ENCODE measurements around the gene KLHL21. TPM values are rescaled to one million over a fixed set of nuclear protein-coding genes. Genes with fewer than 3 reads are reported as not detected.

The KLHL21 gene
- total RNA-seq, 2 experiments from 2014 or later: 12.4 to 15.7 TPM

DNA sequence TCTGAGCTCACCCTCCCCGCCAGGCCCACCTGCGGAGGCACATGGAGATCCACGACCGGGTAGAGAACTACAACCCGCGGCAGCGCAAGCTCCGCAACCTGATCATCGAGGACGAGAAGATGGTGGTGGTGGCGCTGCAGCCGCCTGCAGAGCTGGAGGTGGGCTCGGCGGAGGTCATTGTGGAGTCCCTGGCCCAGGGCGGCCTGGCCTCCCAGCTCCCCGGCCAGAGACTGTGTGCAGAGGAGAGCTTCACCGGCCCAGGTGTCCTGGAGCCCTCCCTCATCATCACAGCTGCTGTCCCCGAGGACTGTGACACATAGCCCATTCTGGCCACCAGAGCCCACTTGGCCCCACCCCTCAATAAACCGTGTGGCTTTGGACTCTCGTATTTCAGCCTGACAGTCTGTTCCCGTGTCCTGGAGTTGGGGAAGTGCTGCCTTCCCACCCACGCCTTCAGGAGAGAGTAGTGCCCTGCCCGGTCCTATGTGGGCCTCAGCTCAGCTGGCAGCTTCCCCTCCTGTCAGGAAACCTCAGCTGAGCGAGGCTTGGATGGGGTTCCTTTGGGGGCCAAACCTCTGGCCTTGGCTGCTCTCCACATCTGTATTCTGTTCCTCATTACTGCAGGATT is 13.7 kb downstream of the KLHL21 start:
- Mint-ChIP-seq H3K4me3 (no peak overlapping the region), H3K27ac (no peak overlapping the region), H3K27me3 (no peaks in the 10 kb centered on the region), H3K4me1 (peaks cover 7% of the 10 kb centered on the region), H3K36me3 (ENCODE audit: low read depth) (peaks cover 7% of the 10 kb centered on the region), H3K9me3 (ENCODE audit: low read depth) (no peaks in the 10 kb centered on the region)
- intact Hi-C loops (cut with DNase I, micrococcal nuclease): no loop called here
- CTCF ChIA-PET: interaction anchor here (0.5 to 1.5 kb wide), 5 partner anchors 18 to 319 kb away, joined by 3 to 5 read pairs (median 3); no protein-coding TSS in a partner anchor
- POLR2A ChIA-PET: interaction anchor here (0.9 to 1.0 kb wide), 2 partner anchors 9 to 11 kb away, joined by 3 read pairs; partner anchors contain the start of gene ZBTB48
- no peak for DNase-seq
- no peak for ATAC-seq

GRCh38 chr1:6588128-6588892 is 14.4 kb downstream of the KLHL21 start:
- Mint-ChIP-seq H3K4me3 (no peak overlapping the region), H3K36me3 (ENCODE audit: low read depth) (peaks cover 5% of the 10 kb centered on the region), H3K4me1 (peaks cover 7% of the 10 kb centered on the region), H3K27ac (no peak overlapping the region), H3K27me3 (no peaks in the 10 kb centered on the region), H3K9me3 (ENCODE audit: low read depth) (no peaks in the 10 kb centered on the region)
- DNase-seq (no peak), ATAC-seq (no peak)
- intact Hi-C loops (cut with DNase I, micrococcal nuclease): no loop called here
- ChIA-PET CTCF (interaction anchor here (0.5 to 1.5 kb wide), 3 partner anchors 18 to 123 kb away, joined by 3 to 5 read pairs (median 3); no protein-coding TSS in a partner anchor), POLR2A (no interaction called here)

DNA sequence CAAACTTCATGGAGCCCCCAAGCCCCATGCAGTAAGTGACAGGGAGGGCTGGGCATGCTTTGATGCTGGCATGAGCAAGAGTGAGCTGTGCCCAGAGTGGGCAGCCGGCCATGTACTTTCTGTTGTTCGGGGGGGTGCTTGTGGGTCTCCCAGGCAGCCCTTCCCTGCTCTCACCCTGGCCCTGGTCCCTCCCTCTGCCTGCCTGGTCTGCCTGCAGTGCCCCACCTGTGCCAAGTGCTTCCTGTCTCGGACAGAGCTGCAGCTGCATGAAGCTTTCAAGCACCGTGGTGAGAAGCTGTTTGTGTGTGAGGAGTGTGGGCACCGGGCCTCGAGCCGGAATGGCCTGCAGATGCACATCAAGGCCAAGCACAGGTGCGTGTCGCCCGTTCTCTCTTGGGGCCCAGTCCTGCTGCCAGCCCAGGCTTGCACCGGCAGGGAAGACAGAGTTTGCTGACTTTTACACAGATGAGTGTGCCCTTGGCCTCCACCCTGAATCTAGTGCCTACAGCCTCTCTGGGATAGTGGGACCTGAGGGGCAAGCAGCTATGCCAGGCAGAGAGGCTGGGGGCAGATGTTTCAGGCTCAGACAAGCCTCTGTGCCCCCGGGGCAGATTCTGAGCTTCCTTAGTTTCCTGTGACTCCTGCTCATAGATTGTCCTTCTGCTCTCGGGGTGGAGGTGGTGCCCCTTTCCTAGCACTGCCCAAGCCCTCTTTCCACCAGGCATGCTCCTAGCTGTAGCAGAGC is 15.2 kb downstream of the KLHL21 start:
- ChIA-PET POLR2A (interaction anchor here (0.5 kb wide), 1 partner anchor 17 kb away, joined by 3 read pairs; no protein-coding TSS in a partner anchor), CTCF (interaction anchor here (0.6 kb wide), 1 partner anchor 34 kb away, joined by 3 read pairs; no protein-coding TSS in a partner anchor)
- H3K4me1 Mint-ChIP-seq: peaks cover 9% of the 10 kb centered on the region
- H3K4me3 Mint-ChIP-seq: no peak overlapping the region
- DNase-seq (no peak), ATAC-seq (no peak)
- H3K27me3 Mint-ChIP-seq: no peaks in the 10 kb centered on the region
- no peak overlapping the region for H3K27ac Mint-ChIP-seq
- H3K9me3 Mint-ChIP-seq (ENCODE audit: low read depth): no peaks in the 10 kb centered on the region
- intact Hi-C loops (cut with DNase I, micrococcal nuclease): no loop called here
- peaks cover 5% of the 10 kb centered on the region for H3K36me3 Mint-ChIP-seq (ENCODE audit: low read depth)

DNA sequence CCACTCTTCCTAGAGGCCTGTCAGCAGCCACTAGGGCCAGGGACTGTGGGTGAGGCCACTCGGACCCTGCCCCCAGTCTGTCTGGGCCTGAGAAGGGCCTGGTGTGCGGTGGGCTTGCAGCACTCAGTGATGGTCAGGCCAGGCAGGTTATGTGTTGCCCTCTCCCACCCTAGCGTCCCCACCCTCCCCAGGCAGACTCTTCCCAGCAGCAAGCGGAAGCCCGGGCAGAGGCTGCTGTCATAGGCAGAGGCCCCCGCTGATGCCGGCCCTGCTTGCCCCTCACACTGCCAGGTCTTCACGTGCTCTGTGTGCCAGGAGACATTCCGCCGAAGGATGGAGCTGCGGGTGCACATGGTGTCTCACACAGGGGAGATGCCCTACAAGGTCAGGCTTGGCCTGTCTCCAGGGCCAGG is 16.3 kb downstream of the KLHL21 start:
- POLR2A ChIA-PET: no interaction called here
- intact Hi-C loops (cut with DNase I, micrococcal nuclease): no loop called here
- no peaks in the 10 kb centered on the region for H3K9me3 Mint-ChIP-seq (ENCODE audit: low read depth)
- no peak for ATAC-seq
- H3K27me3 Mint-ChIP-seq: no peaks in the 10 kb centered on the region
- H3K27ac Mint-ChIP-seq: no peak overlapping the region
- no peak overlapping the region for H3K4me3 Mint-ChIP-seq
- peaks cover 16% of the 10 kb centered on the region for H3K4me1 Mint-ChIP-seq
- DNase-seq: no peak
- peaks cover 7% of the 10 kb centered on the region for H3K36me3 Mint-ChIP-seq (ENCODE audit: low read depth)
- CTCF ChIA-PET: interaction anchor here (0.6 to 1.0 kb wide), 2 partner anchors 11 to 92 kb away, joined by 3 read pairs; no protein-coding TSS in a partner anchor

GRCh38 chr1:6585841-6586240 is 16.8 kb downstream of the KLHL21 start:
- POLR2A ChIA-PET: no interaction called here

DNA sequence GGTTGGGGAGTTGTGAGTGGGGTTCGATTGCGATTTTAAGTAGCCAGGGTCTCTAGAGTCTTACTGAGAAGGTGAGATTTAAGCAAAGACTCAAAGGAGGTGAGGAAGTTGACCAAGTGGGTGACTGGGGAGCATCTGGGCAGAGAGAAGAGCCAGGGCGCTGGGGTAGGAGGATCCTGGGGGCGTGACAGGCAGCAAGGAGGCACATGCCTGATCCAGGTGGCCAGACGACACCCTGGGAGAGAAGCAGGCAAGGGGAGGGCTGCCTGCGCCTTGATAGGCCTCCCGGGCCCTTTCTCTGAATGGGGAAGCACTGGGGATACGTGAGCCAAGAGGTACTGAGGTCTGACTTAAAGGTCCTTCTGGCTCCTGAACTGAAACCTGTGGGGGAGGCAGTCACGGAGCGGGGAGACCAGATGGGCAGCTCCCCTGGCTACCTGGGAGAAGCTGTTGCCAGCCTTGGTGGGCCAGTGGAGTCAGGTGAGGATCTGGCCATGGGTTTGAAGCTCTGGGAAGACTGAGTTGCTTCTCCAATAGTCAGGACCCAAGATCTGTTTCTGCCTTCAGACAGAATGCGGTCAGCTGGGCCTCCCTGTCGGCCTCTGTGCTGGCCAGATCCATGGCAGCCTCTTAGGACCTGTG is 17.5 kb downstream of the KLHL21 start:
- Mint-ChIP-seq H3K36me3 (ENCODE audit: low read depth) (peaks cover 7% of the 10 kb centered on the region), H3K27ac (no peak overlapping the region), H3K4me3 (no peak overlapping the region), H3K4me1 (peaks cover 26% of the 10 kb centered on the region), H3K9me3 (ENCODE audit: low read depth) (no peaks in the 10 kb centered on the region), H3K27me3 (no peaks in the 10 kb centered on the region)
- DNase-seq (no peak), ATAC-seq (no peak)
- intact Hi-C loops (cut with DNase I, micrococcal nuclease): no loop called here
- CTCF ChIA-PET: interaction anchor here (1.0 to 2.6 kb wide), 2 partner anchors 14 to 94 kb away, joined by 3 to 9 read pairs; no protein-coding TSS in a partner anchor
- POLR2A ChIA-PET: no interaction called here

More at GRCh38 chr1:6585841-6586240, 16.8 kb downstream of the KLHL21 start:
- ATAC-seq (no peak), DNase-seq (no peak)
- CTCF ChIA-PET: interaction anchor here (1.0 to 2.6 kb wide), 2 partner anchors 14 to 93 kb away, joined by 3 to 9 read pairs; no protein-coding TSS in a partner anchor
- H3K36me3 Mint-ChIP-seq (ENCODE audit: low read depth): peaks cover 10% of the 10 kb centered on the region
- H3K27ac Mint-ChIP-seq: no peak overlapping the region
- H3K9me3 Mint-ChIP-seq (ENCODE audit: low read depth): no peaks in the 10 kb centered on the region
- no peak overlapping the region for H3K4me3 Mint-ChIP-seq
- H3K4me1 Mint-ChIP-seq: peaks cover 21% of the 10 kb centered on the region
- H3K27me3 Mint-ChIP-seq: no peaks in the 10 kb centered on the region
- intact Hi-C loops (cut with DNase I, micrococcal nuclease): no loop called here

GRCh38 chr1:6584126-6585080 is 18.3 kb downstream of the KLHL21 start:
- ChIA-PET POLR2A (interaction anchor here (0.7 kb wide), 1 partner anchor 124 kb away, joined by 8 read pairs; no protein-coding TSS in a partner anchor), CTCF (interaction anchor here (2.6 kb wide), 1 partner anchor 15 kb away, joined by 9 read pairs; no protein-coding TSS in a partner anchor)
- peaks cover 29% of the 10 kb centered on the region for H3K4me1 Mint-ChIP-seq
- H3K27ac Mint-ChIP-seq: no peak overlapping the region
- H3K9me3 Mint-ChIP-seq (ENCODE audit: low read depth): no peaks in the 10 kb centered on the region
- H3K36me3 Mint-ChIP-seq (ENCODE audit: low read depth): peaks cover 7% of the 10 kb centered on the region
- ATAC-seq (no peak), DNase-seq (no peak)
- no peaks in the 10 kb centered on the region for H3K27me3 Mint-ChIP-seq
- H3K4me3 Mint-ChIP-seq: no peak overlapping the region
- intact Hi-C loops (cut with DNase I, micrococcal nuclease): no loop called here

DNA sequence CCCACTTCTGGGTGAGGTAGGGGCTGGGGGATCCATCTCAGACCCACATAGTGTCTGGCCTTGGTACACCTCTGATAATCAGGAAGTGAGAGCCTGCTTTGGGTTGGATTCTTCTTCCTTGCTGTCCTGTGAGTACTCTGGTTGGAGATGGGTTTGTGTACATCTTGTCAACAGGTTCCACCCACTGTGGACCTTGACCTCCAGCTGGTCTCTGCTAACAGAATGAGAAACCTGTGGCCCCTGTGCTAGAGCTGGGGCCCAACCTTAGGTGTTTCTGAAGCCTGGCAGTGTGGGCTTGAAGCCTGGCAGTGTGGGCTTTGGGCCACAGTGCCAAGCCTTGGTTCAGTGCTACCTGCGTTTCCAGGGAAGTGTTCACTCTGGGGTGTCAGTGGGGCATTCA is 20.3 kb downstream of the KLHL21 start:
- POLR2A ChIA-PET: no interaction called here
- CTCF ChIA-PET: interaction anchor here (1.7 to 2.4 kb wide), 3 partner anchors 18 to 64 kb away, joined by 6 to 14 read pairs (median 11); partner anchors contain the start of genes NOL9 and TAS1R1
- ATAC-seq (no peak), DNase-seq (no peak)
- H3K4me3 Mint-ChIP-seq: no peak overlapping the region
- no peaks in the 10 kb centered on the region for H3K27me3 Mint-ChIP-seq
- peaks cover 7% of the 10 kb centered on the region for H3K36me3 Mint-ChIP-seq (ENCODE audit: low read depth)
- peaks cover 33% of the 10 kb centered on the region for H3K4me1 Mint-ChIP-seq
- peak overlapping the region; percentile 64 for H3K27ac Mint-ChIP-seq
- intact Hi-C loops (cut with DNase I, micrococcal nuclease): no loop called here
- no peaks in the 10 kb centered on the region for H3K9me3 Mint-ChIP-seq (ENCODE audit: low read depth)

DNA sequence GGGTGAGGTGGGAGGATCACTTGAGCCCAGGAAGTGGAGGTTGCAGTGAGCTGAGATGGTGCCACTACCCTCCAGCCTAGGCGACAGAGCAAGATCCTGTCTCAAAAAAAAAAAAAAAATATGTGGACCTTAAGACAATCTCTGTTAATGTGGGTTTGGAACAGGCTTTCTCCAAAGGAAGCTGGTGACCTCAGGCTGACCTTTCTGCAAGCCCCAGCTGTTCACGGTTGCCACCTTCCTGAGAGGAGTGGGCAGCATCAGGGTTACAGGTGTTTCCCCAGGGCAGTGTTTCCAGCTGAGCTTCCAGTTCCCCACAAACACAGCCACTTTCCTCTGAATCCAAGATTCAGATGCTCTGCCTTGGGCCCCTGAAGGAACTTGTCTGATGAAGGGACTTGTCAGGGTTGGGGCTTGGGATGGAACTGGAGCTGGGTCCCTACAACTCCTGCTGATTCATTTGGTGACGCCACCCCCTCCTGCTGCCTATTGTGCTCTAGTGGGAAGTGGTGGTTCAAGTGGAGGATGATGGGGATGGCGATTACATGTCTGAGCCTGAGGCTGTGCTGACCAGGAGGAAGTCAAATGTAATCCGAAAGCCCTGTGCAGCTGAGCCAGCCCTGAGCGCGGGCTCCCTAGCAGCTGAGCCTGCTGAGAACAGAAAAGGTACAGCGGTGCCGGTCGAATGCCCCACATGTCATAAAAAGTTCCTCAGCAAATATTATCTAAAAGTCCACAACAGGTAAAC is 20.9 kb downstream of the KLHL21 start:
- intact Hi-C loops (cut with DNase I, micrococcal nuclease): no loop called here
- DNase-seq: no peak
- peak overlapping the region; percentile 42 for H3K27ac Mint-ChIP-seq
- ChIA-PET CTCF (interaction anchor here (0.7 to 2.4 kb wide), 5 partner anchors 16 to 131 kb away, joined by 3 to 14 read pairs (median 6); partner anchors contain the start of genes NOL9 and TAS1R1), POLR2A (interaction anchor here (0.6 to 1.0 kb wide), 4 partner anchors 11 to 203 kb away, joined by 3 to 5 read pairs (median 4); no protein-coding TSS in a partner anchor)
- no peak for ATAC-seq
- peaks cover 33% of the 10 kb centered on the region for H3K4me1 Mint-ChIP-seq
- peaks cover 7% of the 10 kb centered on the region for H3K36me3 Mint-ChIP-seq (ENCODE audit: low read depth)
- H3K4me3 Mint-ChIP-seq: peak overlapping the region; percentile 92
- no peaks in the 10 kb centered on the region for H3K9me3 Mint-ChIP-seq (ENCODE audit: low read depth)
- no peaks in the 10 kb centered on the region for H3K27me3 Mint-ChIP-seq

Measured in activated CD4-positive, alpha-beta T cell treated with anti-CD3 and anti-CD28 coated beads for 36 hours (primary cell).